ENCODE measurements around the gene SLC39A11. TPM values are rescaled to one million over a fixed set of nuclear protein-coding genes. Genes with fewer than 3 reads are reported as not detected.

The SLC39A11 gene
- total RNA-seq, 3 donors from 2014 or later, result 31.6 to 71.6 (median 51.6) TPM

DNA sequence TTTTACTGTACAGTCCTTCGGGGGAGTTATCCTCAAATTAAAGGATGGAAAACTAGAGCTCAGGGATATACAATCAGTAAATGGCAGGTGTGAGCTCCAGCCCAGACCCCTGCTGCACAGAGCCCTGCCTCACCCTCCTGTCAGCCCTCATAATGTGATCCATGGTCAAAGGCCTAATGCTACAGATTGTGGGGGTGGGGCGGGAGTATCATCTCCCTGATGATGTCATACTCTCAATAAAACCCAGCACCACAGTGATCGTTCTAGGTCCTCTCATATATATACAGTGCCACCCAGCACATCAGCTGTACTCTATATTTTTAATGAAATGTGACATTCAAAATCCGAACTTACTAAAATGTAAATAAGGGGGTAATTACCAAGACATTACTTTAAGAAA, 61.5 kb downstream of the SLC39A11 start:
- Histone ChIP-seq H3K9me3 (no peaks in the 10 kb centered on the region), H3K4me3 (no peak overlapping the region), H3K4me1 (ENCODE audit: low read depth) (no peaks in the 10 kb centered on the region), H3K36me3 (ENCODE audit: low read depth) (no peaks in the 10 kb centered on the region)
- ATAC-seq, result no peak
- DNase-seq, result no peak
- intact Hi-C loops (cut with DNase I, micrococcal nuclease), result no loop called here
- TF ChIP-seq, protein P1, sequence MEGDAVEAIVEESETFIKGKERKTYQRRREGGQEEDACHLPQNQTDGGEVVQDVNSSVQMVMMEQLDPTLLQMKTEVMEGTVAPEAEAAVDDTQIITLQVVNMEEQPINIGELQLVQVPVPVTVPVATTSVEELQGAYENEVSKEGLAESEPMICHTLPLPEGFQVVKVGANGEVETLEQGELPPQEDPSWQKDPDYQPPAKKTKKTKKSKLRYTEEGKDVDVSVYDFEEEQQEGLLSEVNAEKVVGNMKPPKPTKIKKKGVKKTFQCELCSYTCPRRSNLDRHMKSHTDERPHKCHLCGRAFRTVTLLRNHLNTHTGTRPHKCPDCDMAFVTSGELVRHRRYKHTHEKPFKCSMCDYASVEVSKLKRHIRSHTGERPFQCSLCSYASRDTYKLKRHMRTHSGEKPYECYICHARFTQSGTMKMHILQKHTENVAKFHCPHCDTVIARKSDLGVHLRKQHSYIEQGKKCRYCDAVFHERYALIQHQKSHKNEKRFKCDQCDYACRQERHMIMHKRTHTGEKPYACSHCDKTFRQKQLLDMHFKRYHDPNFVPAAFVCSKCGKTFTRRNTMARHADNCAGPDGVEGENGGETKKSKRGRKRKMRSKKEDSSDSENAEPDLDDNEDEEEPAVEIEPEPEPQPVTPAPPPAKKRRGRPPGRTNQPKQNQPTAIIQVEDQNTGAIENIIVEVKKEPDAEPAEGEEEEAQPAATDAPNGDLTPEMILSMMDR (IDR thresholded peaks at IDR 0.05), result no peak

DNA sequence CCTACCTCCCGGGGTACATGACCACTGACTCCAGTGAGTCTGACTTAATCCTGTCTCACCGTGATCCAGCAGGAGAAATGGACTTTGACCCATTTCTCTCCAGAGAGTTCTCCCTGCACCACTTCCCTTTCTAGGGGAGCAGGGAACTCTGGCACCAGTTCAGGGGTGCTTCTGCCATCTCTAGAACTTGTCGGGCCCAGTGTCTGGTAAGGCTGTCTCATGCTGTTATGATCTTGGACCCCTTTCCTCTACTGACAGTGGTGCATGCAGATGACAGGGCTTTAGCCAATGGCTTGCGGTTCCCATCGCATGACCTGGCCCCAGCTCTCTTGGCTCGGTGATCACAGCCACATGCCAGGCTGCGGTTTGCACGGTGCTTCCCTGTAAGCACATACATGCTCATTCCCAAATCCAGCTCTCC, 62.0 kb downstream of the SLC39A11 start:
- ATAC-seq, result peak; percentile 34
- Histone ChIP-seq H3K9me3 (no peaks in the 10 kb centered on the region), H3K36me3 (ENCODE audit: low read depth) (no peaks in the 10 kb centered on the region), H3K4me3 (no peak overlapping the region), H3K4me1 (ENCODE audit: low read depth) (no peaks in the 10 kb centered on the region)
- no peak for DNase-seq
- intact Hi-C loops (cut with DNase I, micrococcal nuclease), result no loop called here
- TF ChIP-seq, protein P1 (IDR thresholded peaks at IDR 0.05), result no peak

DNA sequence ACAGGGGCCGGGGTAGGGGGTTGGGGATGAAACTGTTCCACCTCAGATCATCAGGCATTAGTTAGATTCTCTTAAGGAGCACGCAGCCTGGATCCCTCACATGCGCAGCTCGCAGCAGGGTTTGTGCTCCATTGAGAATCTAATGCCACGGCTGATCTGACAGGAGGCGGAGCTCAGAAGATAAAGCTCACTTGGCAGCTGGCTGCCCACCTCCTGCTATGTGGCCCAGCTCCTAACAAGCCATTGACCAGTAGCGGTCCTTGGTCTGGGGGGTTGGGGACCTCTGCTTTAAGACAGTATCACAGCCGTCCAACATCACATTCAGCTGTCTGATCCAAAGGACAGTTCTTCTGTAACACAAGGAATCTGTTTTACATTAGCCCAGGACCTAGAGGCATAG, 62.5 kb downstream of the SLC39A11 start:
- ATAC-seq (no peak), DNase-seq (no peak)
- Histone ChIP-seq H3K4me1 (ENCODE audit: low read depth) (no peaks in the 10 kb centered on the region), H3K9me3 (no peaks in the 10 kb centered on the region), H3K4me3 (no peak overlapping the region), H3K36me3 (ENCODE audit: low read depth) (no peaks in the 10 kb centered on the region)
- TF ChIP-seq, protein P1 (IDR thresholded peaks at IDR 0.05), result no peak
- intact Hi-C loops (cut with DNase I, micrococcal nuclease), result no loop called here

DNA sequence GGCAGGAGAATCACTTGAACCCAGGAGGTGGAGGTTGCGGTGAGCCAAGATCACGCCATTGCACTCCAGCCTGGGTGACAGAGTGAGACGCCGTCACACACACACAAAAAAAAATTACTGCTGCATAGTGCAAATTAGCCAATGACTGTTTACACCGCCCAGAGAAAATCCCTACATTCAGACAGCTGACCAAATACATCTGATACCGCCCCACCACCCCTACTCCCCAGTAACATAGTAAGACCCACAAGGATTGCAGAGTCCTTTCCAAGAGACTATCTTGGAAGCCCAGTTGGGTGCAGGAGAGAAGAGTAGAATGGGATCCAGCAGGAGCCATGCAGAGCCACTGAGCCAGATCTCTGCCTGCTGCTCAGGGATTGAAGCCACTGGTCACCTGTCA, 63.5 kb downstream of the SLC39A11 start:
- DNase-seq (no peak), ATAC-seq (no peak)
- Histone ChIP-seq H3K4me1 (ENCODE audit: low read depth) (no peaks in the 10 kb centered on the region), H3K9me3 (no peaks in the 10 kb centered on the region), H3K4me3 (no peak overlapping the region), H3K36me3 (ENCODE audit: low read depth) (no peaks in the 10 kb centered on the region)
- TF ChIP-seq, protein P1 (IDR thresholded peaks at IDR 0.05), result no peak
- intact Hi-C loops (cut with DNase I, micrococcal nuclease), result no loop called here

DNA sequence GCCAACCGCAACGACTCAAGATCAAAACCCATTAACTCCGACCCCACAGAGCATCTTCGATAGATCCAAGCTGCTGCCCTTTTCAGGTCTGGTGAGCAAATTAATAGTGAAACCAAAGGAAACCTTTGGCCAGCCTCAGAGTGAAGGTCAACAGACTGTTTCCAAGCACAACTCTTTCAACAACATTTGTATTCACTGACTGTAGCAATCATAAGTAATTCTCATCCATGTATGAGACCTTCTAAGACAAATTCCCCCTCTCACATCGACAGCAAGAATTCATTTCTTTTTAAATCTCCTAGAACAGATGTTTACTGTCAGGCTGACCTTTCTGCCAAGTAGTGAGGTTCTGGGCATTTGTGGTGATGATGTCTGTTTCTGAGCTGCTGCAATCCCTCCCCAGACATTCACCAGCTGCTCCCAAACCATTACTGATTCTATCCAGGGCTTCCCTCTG, 64.2 kb downstream of the SLC39A11 start:
- TF ChIP-seq, protein P1 (IDR thresholded peaks at IDR 0.05), result no peak
- H3K9me3 ChIP-seq, result no peaks in the 10 kb centered on the region

DNA sequence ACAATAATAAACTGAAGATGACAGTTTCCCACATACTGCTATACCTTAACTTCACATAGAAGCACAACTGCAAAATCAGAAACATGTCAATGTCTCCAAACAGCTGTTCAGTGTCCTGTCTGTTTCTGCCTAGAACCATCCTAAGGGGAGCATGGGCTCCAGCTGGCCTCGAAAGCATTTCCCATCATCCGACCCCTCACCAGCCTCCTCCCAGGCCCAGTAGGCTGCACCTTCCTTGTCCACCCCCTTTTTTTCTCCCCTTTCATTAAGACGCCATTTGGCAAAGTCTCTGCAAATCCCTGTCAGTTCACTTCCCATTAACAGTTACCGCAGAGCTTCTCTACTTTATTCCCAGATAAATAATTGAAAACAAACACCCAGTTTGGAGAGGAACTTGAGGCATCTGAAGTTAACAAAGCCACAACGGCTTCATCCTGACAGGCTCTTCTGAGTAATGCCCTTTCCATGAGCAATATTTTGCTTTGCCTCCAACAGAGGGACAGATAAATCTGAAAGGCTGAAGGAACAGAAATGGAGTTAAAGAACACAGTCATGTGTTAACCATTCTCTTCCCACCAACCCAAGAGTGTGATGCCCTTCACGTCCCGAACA, 65.3 kb downstream of the SLC39A11 start:
- intact Hi-C loops (cut with DNase I, micrococcal nuclease), result no loop called here
- TF ChIP-seq, protein P1 (IDR thresholded peaks at IDR 0.05), result no peak
- H3K4me3 ChIP-seq, result no peak overlapping the region
- H3K4me1 ChIP-seq (ENCODE audit: low read depth), result no peaks in the 10 kb centered on the region
- no peaks in the 10 kb centered on the region for H3K9me3 ChIP-seq
- ATAC-seq, result no peak
- no peaks in the 10 kb centered on the region for H3K36me3 ChIP-seq (ENCODE audit: low read depth)
- DNase-seq, result no peak

More for the DNA sequence above, 64.2 kb downstream of the SLC39A11 start:
- no peaks in the 10 kb centered on the region for H3K4me1 ChIP-seq (ENCODE audit: low read depth)
- H3K36me3 ChIP-seq (ENCODE audit: low read depth), result no peaks in the 10 kb centered on the region
- intact Hi-C loops (cut with DNase I, micrococcal nuclease), result no loop called here
- no peak for DNase-seq
- ATAC-seq, result no peak
- H3K4me3 ChIP-seq, result no peak overlapping the region
